Liver (tissue), 2 donors: Measurements from ENCODE around the gene TRAPPC12.

Experiments
- CTCF ChIP-seq: fragments of 150-350 bp; IDR thresholded peaks from 2 replicates; pipeline ENCODE4 v1.5.1; 2017; ENCODE audit warnings: improper control_type of control experiment, low read depth, low read length; ENCODE audit not compliant: missing input control
- MAX ChIP-seq: IDR thresholded peaks from 2 replicates; pipeline ENCODE4 v1.6.1; 2016; ENCODE audit warnings: antibody characterized with exemption
- donor health status: healthy.

GRCh38 chr2:3488061-3488531 is 108.6 kb downstream of the TRAPPC12 start:
- TF ChIP-seq CTCF, result no peak
- TF ChIP-seq MAX, result no peak
